ENCODE results near the gene RRP1. TPM values are rescaled to one million over a fixed set of nuclear protein-coding genes. Genes with fewer than 3 reads are reported as not detected.

The RRP1 gene
- total and polyA plus RNA-seq, 9 of the 15 experiments (the other 6 are each of a cell fraction or from before 2014, with no cell fraction given) = 0.89 to 105 (median 51.6) TPM

DNA sequence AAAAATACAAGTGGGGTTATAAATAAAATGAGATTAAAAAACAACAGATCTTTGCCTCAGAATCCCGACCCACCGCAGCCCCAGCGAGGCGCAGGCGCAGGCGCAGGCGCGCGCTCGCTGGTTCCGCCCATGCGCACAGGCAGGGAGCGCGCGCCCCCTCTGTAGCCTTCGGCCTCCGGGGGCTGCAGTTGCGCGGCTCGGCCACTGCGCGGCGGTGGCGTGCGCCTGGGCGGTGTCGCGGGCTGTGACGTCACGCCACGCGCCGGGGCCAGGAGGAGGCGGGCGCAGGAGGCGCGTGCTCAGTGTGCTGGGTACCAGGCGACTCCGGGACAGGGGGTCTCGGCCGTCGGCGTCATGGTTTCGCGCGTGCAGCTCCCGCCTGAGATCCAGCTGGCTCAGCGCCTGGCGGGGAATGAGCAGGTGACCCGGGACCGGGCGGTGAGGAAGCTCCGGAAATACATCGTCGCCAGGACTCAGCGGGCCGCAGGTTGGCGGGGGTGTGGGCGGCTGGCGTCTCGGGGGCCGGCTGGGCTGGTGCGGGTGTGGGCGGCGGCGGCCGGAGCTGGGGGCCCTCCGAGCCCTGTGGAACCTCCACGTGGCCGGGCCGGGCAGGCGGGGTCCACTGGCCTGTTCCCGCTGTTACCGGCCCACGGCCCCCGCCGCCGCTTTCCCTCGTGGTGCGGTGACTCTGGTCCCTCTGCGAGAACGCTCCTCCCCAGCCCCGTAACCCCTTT, at the start of gene RRP1 (continued):
- TF ChIP-seq, protein P1, sequence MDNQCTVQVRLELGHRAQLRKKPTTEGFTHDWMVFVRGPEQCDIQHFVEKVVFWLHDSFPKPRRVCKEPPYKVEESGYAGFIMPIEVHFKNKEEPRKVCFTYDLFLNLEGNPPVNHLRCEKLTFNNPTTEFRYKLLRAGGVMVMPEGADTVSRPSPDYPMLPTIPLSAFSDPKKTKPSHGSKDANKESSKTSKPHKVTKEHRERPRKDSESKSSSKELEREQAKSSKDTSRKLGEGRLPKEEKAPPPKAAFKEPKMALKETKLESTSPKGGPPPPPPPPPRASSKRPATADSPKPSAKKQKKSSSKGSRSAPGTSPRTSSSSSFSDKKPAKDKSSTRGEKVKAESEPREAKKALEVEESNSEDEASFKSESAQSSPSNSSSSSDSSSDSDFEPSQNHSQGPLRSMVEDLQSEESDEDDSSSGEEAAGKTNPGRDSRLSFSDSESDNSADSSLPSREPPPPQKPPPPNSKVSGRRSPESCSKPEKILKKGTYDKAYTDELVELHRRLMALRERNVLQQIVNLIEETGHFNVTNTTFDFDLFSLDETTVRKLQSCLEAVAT (IDR thresholded peaks at IDR 0.05) = peak in 1 of 2 experiments; percentile 37; a peak in 1 of 4 replicates
- TF ChIP-seq, protein P2, sequence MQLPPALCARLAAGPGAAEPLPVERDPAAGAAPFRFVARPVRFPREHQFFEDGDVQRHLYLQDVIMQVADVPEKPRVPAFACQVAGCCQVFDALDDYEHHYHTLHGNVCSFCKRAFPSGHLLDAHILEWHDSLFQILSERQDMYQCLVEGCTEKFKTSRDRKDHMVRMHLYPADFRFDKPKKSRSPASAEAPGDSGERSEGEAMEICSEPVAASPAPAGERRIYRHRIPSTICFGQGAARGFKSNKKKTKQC (CRISPR knock-in tag; IDR thresholded peaks at IDR 0.05) = no peak; the same call in 1 of the 2 replicates
- TF ChIP-seq CCAR2 (IDR thresholded peaks at IDR 0.05; ENCODE audit: low read depth, low read length) (no peak), RCOR1 (IDR thresholded peaks at IDR 0.05; ENCODE audit: borderline replicate concordance in 1 of 2, low read depth in 2 of 2, low read length in 2 of 2) (peak in 1 of 2 experiments; percentile 50; a peak in 1 of 4 replicates), FOXA3 (CRISPR knock-in tag; conservative IDR thresholded peaks at IDR 0.05 in 1 of 2, IDR thresholded peaks at IDR 0.05 in 1 of 2) (peak in 1 of 2 experiments; percentile 70; a peak in 2 of 4 replicates), MYC (IDR thresholded peaks at IDR 0.05; ENCODE audit: low read depth, low read length) (peak; percentile 100), MYC (CRISPR knock-in tag; IDR thresholded peaks at IDR 0.05; ENCODE audit: borderline replicate concordance, low read depth) (no peak), CREB1 (IDR thresholded peaks at IDR 0.05) (peak; percentile 99), CREB1 (CRISPR knock-in tag; IDR thresholded peaks at IDR 0.05) (peak; percentile 99), KDM4B (IDR thresholded peaks at IDR 0.05; ENCODE audit: borderline replicate concordance in 2 of 2, low read depth in 1 of 2) (peak in 1 of 2 experiments; percentile 85; a peak in 1 of 4 replicates), ZNF778 (CRISPR knock-in tag; IDR thresholded peaks at IDR 0.05) (no peak), SUPT5H (IDR thresholded peaks at IDR 0.05) (peak; percentile 88), HDAC1 (IDR thresholded peaks at IDR 0.05) (peak; percentile 94 to 99; a peak in 3 of 4 replicates), PHF20 (IDR thresholded peaks at IDR 0.05; ENCODE audit: partially characterized antibody) (peak; percentile 92), RHOXF2B (CRISPR knock-in tag; conservative IDR thresholded peaks at IDR 0.05) (no peak), ADNP (tag; IDR thresholded peaks at IDR 0.05) (no peak), ESRRA (IDR thresholded peaks at IDR 0.05; ENCODE audit: borderline replicate concordance, low read depth) (peak; percentile 88; the same call in 1 of the 2 replicates), POLR3G (IDR thresholded peaks at IDR 0.05; ENCODE audit: extremely low read depth, insufficient read length, insufficient replicate concordance) (no peak), ZNF217 (CRISPR knock-in tag; IDR thresholded peaks at IDR 0.05) (no peak), ZNF780A (CRISPR knock-in tag; IDR thresholded peaks at IDR 0.05) (no peak), TGIF2 (CRISPR knock-in tag; IDR thresholded peaks at IDR 0.05) (peak; percentile 72; the same call in 1 of the 2 replicates), C11orf30 (IDR thresholded peaks at IDR 0.05; ENCODE audit: low read depth) (peak; percentile 96), MTA3 (IDR thresholded peaks at IDR 0.05; ENCODE audit: borderline replicate concordance) (0 out of 2 replicates have a peak, but pooled peaks have one; percentile 56), POLR2B (IDR thresholded peaks at IDR 0.05; ENCODE audit: low read depth, partially characterized antibody) (peak; percentile 92)
- TF ChIP-seq, protein P3, sequence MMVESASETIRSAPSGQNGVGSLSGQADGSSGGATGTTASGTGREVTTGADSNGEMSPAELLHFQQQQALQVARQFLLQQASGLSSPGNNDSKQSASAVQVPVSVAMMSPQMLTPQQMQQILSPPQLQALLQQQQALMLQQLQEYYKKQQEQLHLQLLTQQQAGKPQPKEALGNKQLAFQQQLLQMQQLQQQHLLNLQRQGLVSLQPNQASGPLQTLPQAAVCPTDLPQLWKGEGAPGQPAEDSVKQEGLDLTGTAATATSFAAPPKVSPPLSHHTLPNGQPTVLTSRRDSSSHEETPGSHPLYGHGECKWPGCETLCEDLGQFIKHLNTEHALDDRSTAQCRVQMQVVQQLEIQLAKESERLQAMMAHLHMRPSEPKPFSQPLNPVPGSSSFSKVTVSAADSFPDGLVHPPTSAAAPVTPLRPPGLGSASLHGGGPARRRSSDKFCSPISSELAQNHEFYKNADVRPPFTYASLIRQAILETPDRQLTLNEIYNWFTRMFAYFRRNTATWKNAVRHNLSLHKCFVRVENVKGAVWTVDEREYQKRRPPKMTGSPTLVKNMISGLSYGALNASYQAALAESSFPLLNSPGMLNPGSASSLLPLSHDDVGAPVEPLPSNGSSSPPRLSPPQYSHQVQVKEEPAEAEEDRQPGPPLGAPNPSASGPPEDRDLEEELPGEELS (CRISPR knock-in tag; IDR thresholded peaks at IDR 0.05; ENCODE audit: borderline replicate concordance) = 0 out of 2 replicates have a peak, but pooled peaks have one; percentile 13

Data from K562 (cell line).